ENCODE data around the gene NRXN3. TPM values are rescaled to one million over a fixed set of nuclear protein-coding genes. Genes with fewer than 3 reads are reported as not detected.

The NRXN3 gene
- total and polyA plus RNA-seq, 2 experiments from 2014 or later: 0.08 to 0.11 TPM

DNA sequence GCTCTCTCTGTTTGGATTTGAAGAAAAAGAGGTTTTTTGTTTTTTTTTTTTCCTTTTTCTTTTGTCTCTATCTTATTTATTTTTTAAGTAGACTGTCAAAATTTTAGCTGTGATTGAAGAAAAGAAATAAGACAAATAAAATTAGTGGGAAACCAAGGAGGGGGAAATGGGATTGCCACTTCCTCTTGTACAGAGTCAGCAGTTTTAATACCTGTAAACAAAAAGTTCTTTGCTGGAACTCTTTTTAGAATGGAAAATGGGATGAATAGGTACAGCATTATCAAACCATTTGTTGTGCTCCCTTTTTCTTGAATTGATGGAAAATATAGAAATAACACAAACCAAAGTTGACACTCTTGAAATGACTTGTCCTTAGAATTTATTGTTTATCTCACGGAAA lies 1360.4 kb downstream of the NRXN3 start:
- 47 to 79% methylated on average over 1 of the region's 1 CpG for WGBS, 2 experiments (ENCODE audit: low coverage in 1 of 2, low lambda C conversion rate in 2 of 2, missing lambda C conversion rate in 2 of 2)

GRCh38 chr14:79534703-79535353 lies 1364.7 kb downstream of the NRXN3 start:
- Histone ChIP-seq H2AFZ (no peak overlapping the region), H3K9ac (no peak overlapping the region), H3K27ac (no peak overlapping the region), H3F3A (ENCODE audit: insufficient read depth) (no peaks in the 10 kb centered on the region), H3K9me2 (ENCODE audit: insufficient read depth) (no peaks in the 10 kb centered on the region), H3K79me2 (ENCODE audit: insufficient read depth) (no peaks in the 10 kb centered on the region), H4K20me1 (ENCODE audit: insufficient read depth) (no peaks in the 10 kb centered on the region), H3K36me3 (ENCODE audit: low read depth) (no peaks in the 10 kb centered on the region), H3K4me2 (ENCODE audit: unreplicated experiment) (no peak overlapping the region), H3K27me3 (replicated peaks; ENCODE audit: insufficient read depth) (no peaks in the 10 kb centered on the region), H3K9me3 (ENCODE audit: low read depth) (no peaks in the 10 kb centered on the region), H3K4me1 (ENCODE audit: insufficient read depth) (no peaks in the 10 kb centered on the region), H3K4me3 (no peak overlapping the region)
- 9 to 11% methylated on average over 8 of the region's 8 CpGs for WGBS, 2 experiments (ENCODE audit: low coverage in 1 of 2, low lambda C conversion rate in 2 of 2, missing lambda C conversion rate in 2 of 2)
- DNase-seq: no peak
- in situ Hi-C loops (cut with MboI): no loop called here
- no peak for TF ChIP-seq EZH2phosphoT487 (IDR thresholded peaks at IDR 0.05; ENCODE audit: insufficient read depth, low read depth)
- no peak for TF ChIP-seq EZH2 (IDR thresholded peaks at IDR 0.05; ENCODE audit: insufficient read depth, poor library complexity, severe bottlenecking)

More for the DNA sequence above, 1360.4 kb downstream of the NRXN3 start:
- Histone ChIP-seq H3K4me3 (no peak overlapping the region), H4K20me1 (ENCODE audit: insufficient read depth) (no peaks in the 10 kb centered on the region), H3K9me3 (ENCODE audit: low read depth) (no peaks in the 10 kb centered on the region), H3K79me2 (ENCODE audit: insufficient read depth) (no peaks in the 10 kb centered on the region), H3K9me2 (ENCODE audit: insufficient read depth) (no peaks in the 10 kb centered on the region), H2AFZ (no peak overlapping the region), H3K36me3 (ENCODE audit: low read depth) (no peaks in the 10 kb centered on the region), H3K27ac (no peak overlapping the region), H3F3A (ENCODE audit: insufficient read depth) (no peaks in the 10 kb centered on the region), H3K9ac (no peak overlapping the region), H3K4me2 (ENCODE audit: unreplicated experiment) (no peak overlapping the region), H3K27me3 (replicated peaks; ENCODE audit: insufficient read depth) (no peaks in the 10 kb centered on the region), H3K4me1 (ENCODE audit: insufficient read depth) (no peaks in the 10 kb centered on the region)
- in situ Hi-C loops (cut with MboI): no loop called here
- no peak for DNase-seq
- no peak for TF ChIP-seq EZH2 (IDR thresholded peaks at IDR 0.05; ENCODE audit: insufficient read depth, poor library complexity, severe bottlenecking)

DNA sequence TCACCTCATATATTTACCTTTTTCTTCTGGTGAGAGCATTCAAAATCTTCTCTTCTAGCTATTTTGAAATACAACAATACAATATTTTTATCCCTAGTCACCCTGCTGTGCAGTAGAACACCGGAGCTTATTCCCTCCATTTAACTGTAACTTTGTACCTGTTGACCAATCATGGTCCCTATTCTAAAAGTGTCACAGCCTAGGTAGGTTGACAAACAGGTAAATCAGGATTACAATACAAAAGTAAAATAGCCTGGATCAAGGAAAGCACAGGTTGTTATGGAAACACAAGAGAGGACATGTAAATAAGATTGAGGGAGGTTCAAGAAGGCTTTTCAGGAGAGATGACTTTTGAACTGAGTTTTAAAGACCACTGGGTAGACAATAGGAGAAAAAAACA lies 1370.2 kb downstream of the NRXN3 start:
- Histone ChIP-seq H3K4me2 (ENCODE audit: unreplicated experiment) (no peak overlapping the region), H4K20me1 (ENCODE audit: insufficient read depth) (no peaks in the 10 kb centered on the region), H3K9me2 (ENCODE audit: insufficient read depth) (no peaks in the 10 kb centered on the region), H3K36me3 (ENCODE audit: low read depth) (no peaks in the 10 kb centered on the region), H3K4me3 (no peak overlapping the region), H3K79me2 (ENCODE audit: insufficient read depth) (no peaks in the 10 kb centered on the region), H3K4me1 (ENCODE audit: insufficient read depth) (no peaks in the 10 kb centered on the region), H2AFZ (no peak overlapping the region), H3F3A (ENCODE audit: insufficient read depth) (0 out of 2 replicates have a peak, but pooled peaks cover 5% of the 10 kb centered on the region), H3K9ac (no peak overlapping the region), H3K27me3 (replicated peaks; ENCODE audit: insufficient read depth) (no peaks in the 10 kb centered on the region), H3K9me3 (ENCODE audit: low read depth) (no peaks in the 10 kb centered on the region), H3K27ac (no peak overlapping the region)
- WGBS, 2 experiments (ENCODE audit: low coverage in 1 of 2, low lambda C conversion rate in 2 of 2, missing lambda C conversion rate in 2 of 2): 0 to 5% methylated on average over 1 of the region's 1 CpG
- no peak for DNase-seq
- in situ Hi-C loops (cut with MboI): no loop called here
- TF ChIP-seq EZH2phosphoT487 (IDR thresholded peaks at IDR 0.05; ENCODE audit: insufficient read depth, low read depth) (no peak), EZH2 (IDR thresholded peaks at IDR 0.05; ENCODE audit: insufficient read depth, poor library complexity, severe bottlenecking) (no peak)

GRCh38 chr14:79542121-79542520 lies 1371.9 kb downstream of the NRXN3 start:
- WGBS, 2 experiments (ENCODE audit: low coverage in 1 of 2, low lambda C conversion rate in 2 of 2, missing lambda C conversion rate in 2 of 2): 19% methylated on average over 3 of the region's 3 CpGs
- no peaks in the 10 kb centered on the region for H3K4me1 ChIP-seq (ENCODE audit: insufficient read depth)

More at GRCh38 chr14:79542121-79542520, 1371.9 kb downstream of the NRXN3 start:
- H3K9ac ChIP-seq: no peak overlapping the region
- H3K79me2 ChIP-seq (ENCODE audit: insufficient read depth): no peaks in the 10 kb centered on the region
- no peak for DNase-seq
- no peaks in the 10 kb centered on the region for H4K20me1 ChIP-seq (ENCODE audit: insufficient read depth)
- H3K9me3 ChIP-seq (ENCODE audit: low read depth): no peaks in the 10 kb centered on the region
- no peak overlapping the region for H3K4me3 ChIP-seq
- 0 out of 2 replicates have a peak, but pooled peaks cover 5% of the 10 kb centered on the region for H3F3A ChIP-seq (ENCODE audit: insufficient read depth)
- H3K36me3 ChIP-seq (ENCODE audit: low read depth): no peaks in the 10 kb centered on the region
- no peaks in the 10 kb centered on the region for H3K9me2 ChIP-seq (ENCODE audit: insufficient read depth)
- in situ Hi-C loops (cut with MboI): no loop called here
- no peaks in the 10 kb centered on the region for H3K27me3 ChIP-seq (replicated peaks; ENCODE audit: insufficient read depth)
- no peak overlapping the region for H2AFZ ChIP-seq
- H3K27ac ChIP-seq: no peak overlapping the region
- no peak overlapping the region for H3K4me2 ChIP-seq (ENCODE audit: unreplicated experiment)
- TF ChIP-seq EZH2 (IDR thresholded peaks at IDR 0.05; ENCODE audit: insufficient read depth, poor library complexity, severe bottlenecking) (no peak), EZH2phosphoT487 (IDR thresholded peaks at IDR 0.05; ENCODE audit: insufficient read depth, low read depth) (no peak)
